GM23248 (cell line): ENCODE results near the gene ALDH1A3.

Experiments used
- EZH2 ChIP-seq: fragments of 200-600 bp; sonication (generic); IDR thresholded peaks from 2 replicates; pipeline ENCODE4 v1.6.1; 2018; ENCODE audit warnings: antibody characterized with exemption, mild to moderate bottlenecking; ENCODE audit not compliant: insufficient read depth, poor library complexity, severe bottlenecking
- EZH2phosphoT487 ChIP-seq: fragments of 200-600 bp; sonication (generic); IDR thresholded peaks from 2 replicates; pipeline ENCODE4 v1.6.1; 2018; ENCODE audit warnings: antibody characterized with exemption, moderate library complexity, mild to moderate bottlenecking, low read depth; ENCODE audit not compliant: insufficient read depth

DNA sequence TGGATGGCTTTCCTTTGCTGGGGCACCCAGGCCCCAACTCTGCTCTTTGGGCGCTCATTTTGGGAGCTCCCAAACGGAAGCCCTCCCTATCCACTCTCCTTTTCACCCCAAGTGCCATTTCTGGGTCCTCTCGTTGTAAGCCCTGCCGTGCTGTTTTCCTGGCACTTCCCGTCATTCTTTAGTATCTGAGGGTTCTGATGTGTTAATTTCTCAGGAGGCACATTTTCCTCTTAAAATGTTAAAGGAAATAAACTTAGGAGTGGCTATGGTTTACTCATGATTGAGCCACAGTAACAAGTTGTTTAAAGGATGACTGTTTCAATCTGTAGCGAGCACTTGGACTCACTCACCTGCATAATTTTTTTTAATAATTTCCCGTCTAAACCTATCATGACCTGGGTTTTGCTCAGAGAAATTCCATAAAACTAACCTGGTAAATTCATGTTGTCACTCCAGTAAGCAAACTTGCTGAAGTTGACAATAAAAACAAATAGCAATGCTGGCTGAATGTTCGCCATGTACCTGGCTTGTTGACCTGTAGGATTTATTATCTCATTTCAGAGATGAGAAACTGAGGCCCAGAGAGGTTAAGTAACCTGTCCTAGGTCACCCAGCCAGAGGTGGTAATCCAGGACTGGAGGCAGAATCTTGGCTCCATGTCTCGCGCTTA is 10.6 kb downstream of the ALDH1A3 start:
- TF ChIP-seq EZH2, result no peak
- no peak for TF ChIP-seq EZH2phosphoT487
